GM12891 (cell line): Measurements from ENCODE around the gene RIOX2.

Experiments used
- PAX5 ChIP-seq: IDR thresholded peaks from 2 replicates; pipeline ENCODE4 v1.6.1; 2011; ENCODE audit warnings: low read length, moderate library complexity, mild to moderate bottlenecking; ENCODE audit not compliant: insufficient read depth, severe bottlenecking
- POLR2A ChIP-seq: IDR thresholded peaks from 2 replicates; pipeline ENCODE4 v1.6.1; 2011; ENCODE audit warnings: low read depth, low read length, control low read depth
- POLR2AphosphoS5 ChIP-seq: IDR thresholded peaks from 2 replicates; pipeline ENCODE4 v1.6.1; 2011; ENCODE audit warnings: low read depth, low read length, control low read depth
- SPI1 ChIP-seq: IDR thresholded peaks from 2 replicates; pipeline ENCODE4 v1.6.1; 2011; ENCODE audit warnings: low read depth, low read length, control low read depth
- TAF1 ChIP-seq: IDR thresholded peaks from 2 replicates; pipeline ENCODE4 v1.6.1; 2011; ENCODE audit warnings: low read depth, low read length, control low read depth

DNA sequence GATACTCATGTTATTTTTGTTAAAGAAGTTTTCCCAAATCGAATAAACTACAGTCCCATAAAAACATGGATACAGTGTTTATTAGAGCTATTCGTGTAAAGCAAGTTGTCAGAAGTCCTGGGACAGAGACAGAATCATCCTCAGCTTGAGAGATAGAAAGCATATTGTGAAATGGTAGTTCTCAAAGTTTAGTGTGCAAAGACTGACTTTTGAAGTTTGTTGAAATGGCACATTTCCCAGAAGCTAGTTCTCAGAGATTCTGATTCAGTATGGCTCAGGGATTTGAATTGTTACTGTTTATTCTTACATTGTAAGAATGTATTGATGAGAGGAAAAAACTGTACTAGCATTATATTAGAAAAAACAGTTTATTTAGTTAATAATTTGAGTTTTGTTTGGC lies 40.7 kb upstream of the RIOX2 start:
- TF ChIP-seq POLR2A, result no peak
- TF ChIP-seq SPI1, result no peak
- TF ChIP-seq POLR2AphosphoS5, result no peak
- no peak for TF ChIP-seq PAX5
- no peak for TF ChIP-seq TAF1
